NCI-H2196 (cell line): Measurements from ENCODE around the gene CAVIN3.

Experiments used
- DNase-seq: peaks from one replicate; lab custom pipeline; 2025; ENCODE audit not compliant: unreplicated experiment; lab: John Stamatoyannopoulos, UW

CAVIN3 gene

DNA sequence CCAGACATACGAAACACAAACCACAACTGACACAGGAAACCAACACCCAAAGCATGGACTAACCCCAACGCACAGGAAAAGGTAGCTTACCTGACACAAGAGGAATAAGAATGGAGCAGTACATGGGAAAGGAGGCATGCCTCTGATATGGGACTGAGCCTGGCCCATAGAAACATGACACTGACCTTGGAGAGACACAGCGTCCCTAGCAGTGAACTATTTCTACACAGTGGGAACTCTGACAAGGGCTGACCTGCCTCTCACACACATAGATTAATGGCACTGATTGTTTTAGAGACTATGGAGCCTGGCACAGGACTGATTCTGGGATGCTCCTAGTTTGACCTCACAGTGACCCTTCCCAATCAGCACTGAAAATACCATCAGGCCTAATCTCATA lies 48.7 kb downstream of the CAVIN3 start:
- DNase-seq: no peak

DNA sequence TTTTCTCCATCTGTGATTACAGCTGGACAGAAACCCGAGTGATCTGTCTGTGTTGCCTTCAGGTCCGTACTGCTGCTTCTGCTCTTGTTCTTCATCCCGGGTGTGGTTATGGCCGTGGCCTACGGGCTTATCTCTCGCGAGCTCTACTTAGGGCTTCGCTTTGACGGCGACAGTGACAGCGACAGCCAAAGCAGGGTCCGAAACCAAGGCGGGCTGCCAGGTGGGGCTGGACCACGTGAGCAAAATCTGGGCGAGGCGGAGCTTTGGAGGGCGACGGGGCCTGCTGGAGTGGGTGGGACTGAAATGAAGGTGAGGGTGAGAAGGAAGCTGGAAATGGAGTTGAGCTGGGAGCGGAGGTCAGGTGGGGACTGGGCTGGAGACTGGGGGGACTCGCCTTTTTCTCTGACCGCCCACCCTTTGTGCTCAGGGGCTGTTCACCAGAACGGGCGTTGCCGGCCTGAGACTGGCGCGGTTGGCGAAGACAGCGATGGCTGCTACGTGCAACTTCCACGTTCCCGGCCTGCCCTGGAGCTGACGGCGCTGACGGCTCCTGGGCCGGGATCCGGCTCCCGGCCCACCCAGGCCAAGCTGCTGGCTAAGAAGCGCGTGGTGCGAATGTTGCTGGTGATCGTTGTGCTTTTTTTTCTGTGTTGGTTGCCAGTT lies 49.6 kb downstream of the CAVIN3 start:
- DNase-seq: no peak

DNA sequence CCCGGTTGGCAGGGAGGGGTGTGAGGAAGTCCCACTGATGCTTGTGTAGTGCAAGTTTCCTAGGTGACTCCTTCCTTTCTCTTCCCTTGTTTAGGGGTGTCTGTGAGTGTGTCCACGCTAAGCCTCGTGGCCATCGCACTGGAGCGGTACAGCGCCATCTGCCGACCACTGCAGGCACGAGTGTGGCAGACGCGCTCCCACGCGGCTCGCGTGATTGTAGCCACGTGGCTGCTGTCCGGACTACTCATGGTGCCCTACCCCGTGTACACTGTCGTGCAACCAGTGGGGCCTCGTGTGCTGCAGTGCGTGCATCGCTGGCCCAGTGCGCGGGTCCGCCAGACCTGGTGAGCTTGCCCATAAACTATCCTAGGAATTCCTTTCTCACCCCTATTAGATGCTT lies 50.3 kb downstream of the CAVIN3 start:
- no peak for DNase-seq
